HepG2 (cell line): Measurements from ENCODE around the gene DEDD2. TPM values are rescaled to one million over a fixed set of nuclear protein-coding genes. Genes with fewer than 3 reads are reported as not detected.

Source experiments
- GTF2F1 ChIP-seq: fragments of 150-350 bp; IDR thresholded peaks from 2 replicates; pipeline ENCODE4 v1.6.1; 2014; ENCODE audit warnings: low read length
- KAT7 ChIP-seq: IDR thresholded peaks from 2 replicates; pipeline ENCODE4 v1.6.1; 2018; ENCODE audit warnings: borderline replicate concordance, missing compliant biosample characterization
- NCOA2 ChIP-seq: sonication (generic); formaldehyde crosslinking; IDR thresholded peaks from 2 replicates; pipeline ENCODE4 v1.8.0; 2022; ENCODE audit warnings: inconsistent platforms
- NR2F1 ChIP-seq, 2 experiments: fragments of 450-650 bp in 1 of 2; formaldehyde crosslinking in 1 of 2; IDR thresholded peaks; 2 replicates each; pipeline versions ENCODE4 v1.5.0 to v1.6.1; 2016 to 2020; ENCODE audit warnings: mild to moderate bottlenecking in 1 of 2, missing compliant biosample characterization in 1 of 2, missing genetic modification reagents in 1 of 2, moderate library complexity in 1 of 2
- NR2F6 ChIP-seq, 2 experiments: IDR thresholded peaks; 2 replicates each; pipeline ENCODE4 v1.6.1; 2016; ENCODE audit warnings: antibody characterized with exemption in 1 of 2, mild to moderate bottlenecking in 1 of 2
- ZNF468 ChIP-seq: sonication (generic); formaldehyde crosslinking; IDR thresholded peaks from 2 replicates; pipeline ENCODE4 v1.8.0; 2022; ENCODE audit warnings: mild to moderate bottlenecking, moderate library complexity, missing genetic modification reagents
- ZNF747 ChIP-seq: sonication (generic); formaldehyde crosslinking; IDR thresholded peaks from 2 replicates; pipeline ENCODE4 v1.8.1; 2023; ENCODE audit warnings: missing genetic modification reagents, mild to moderate bottlenecking, borderline replicate concordance
- polyA plus RNA-seq, 8 experiments: library from polyadenylated mRNA; depleted of rRNA in 3 of 8; stranded (reverse) in 7 of 8; unstranded in 1 of 8; fragments of >200 nt; fragmentation: Illumina TruSeq in 4 of 8; extraction: Trizol in 4 of 8; gene quantifications; 2 replicates each; pipeline versions ENCODE4 v1.2.1 to v1.2.3, GENCODE V29; 2011 to 2016; ENCODE audit warnings: low read depth in 4 of 8, missing spikeins in 1 of 8, mixed read lengths in 1 of 8; ENCODE audit not compliant: insufficient read depth in 1 of 8
- total RNA-seq, 5 experiments: library from RNA; depleted of rRNA; stranded (reverse); fragments of >200 nt; fragmentation: Illumina TruSeq; extraction: Trizol; gene quantifications; 2 replicates each; pipeline ENCODE4 v1.2.3, GENCODE V29; 2016; ENCODE audit warnings: low read depth in 1 of 5
- TF ChIP-seq, protein P1 (sequence below): sonication (generic); formaldehyde crosslinking; IDR thresholded peaks from 2 replicates; pipeline ENCODE4 v1.5.0; 2020; ENCODE audit warnings: missing genetic modification reagents, mild to moderate bottlenecking, borderline replicate concordance
- TF ChIP-seq, protein P2 (sequence below): sonication (generic); formaldehyde crosslinking; IDR thresholded peaks from 2 replicates; pipeline ENCODE4 v1.4.0; 2020; ENCODE audit warnings: missing genetic modification reagents, borderline replicate concordance
- TF ChIP-seq, protein P3 (sequence below): sonication (generic); formaldehyde crosslinking; IDR thresholded peaks from 2 replicates; pipeline ENCODE4 v1.8.0; 2022; ENCODE audit warnings: missing genetic modification reagents, mild to moderate bottlenecking, moderate library complexity, borderline replicate concordance
- TF ChIP-seq, protein P4 (sequence below): sonication (generic); formaldehyde crosslinking; IDR thresholded peaks from 2 replicates; pipeline ENCODE4; 2020; ENCODE audit warnings: missing genetic modification reagents, mild to moderate bottlenecking, borderline replicate concordance
- TF ChIP-seq, protein P5 (sequence below): sonication (generic); formaldehyde crosslinking; IDR thresholded peaks from 2 replicates; pipeline ENCODE4 v1.5.0; 2020; ENCODE audit warnings: missing genetic modification reagents, mild to moderate bottlenecking, borderline replicate concordance

The DEDD2 gene
- total and polyA plus RNA-seq, 2 of the 13 experiments (the other 11 are each of a cell fraction or from before 2014, with no cell fraction given): 19.2 to 24.7 TPM

DNA sequence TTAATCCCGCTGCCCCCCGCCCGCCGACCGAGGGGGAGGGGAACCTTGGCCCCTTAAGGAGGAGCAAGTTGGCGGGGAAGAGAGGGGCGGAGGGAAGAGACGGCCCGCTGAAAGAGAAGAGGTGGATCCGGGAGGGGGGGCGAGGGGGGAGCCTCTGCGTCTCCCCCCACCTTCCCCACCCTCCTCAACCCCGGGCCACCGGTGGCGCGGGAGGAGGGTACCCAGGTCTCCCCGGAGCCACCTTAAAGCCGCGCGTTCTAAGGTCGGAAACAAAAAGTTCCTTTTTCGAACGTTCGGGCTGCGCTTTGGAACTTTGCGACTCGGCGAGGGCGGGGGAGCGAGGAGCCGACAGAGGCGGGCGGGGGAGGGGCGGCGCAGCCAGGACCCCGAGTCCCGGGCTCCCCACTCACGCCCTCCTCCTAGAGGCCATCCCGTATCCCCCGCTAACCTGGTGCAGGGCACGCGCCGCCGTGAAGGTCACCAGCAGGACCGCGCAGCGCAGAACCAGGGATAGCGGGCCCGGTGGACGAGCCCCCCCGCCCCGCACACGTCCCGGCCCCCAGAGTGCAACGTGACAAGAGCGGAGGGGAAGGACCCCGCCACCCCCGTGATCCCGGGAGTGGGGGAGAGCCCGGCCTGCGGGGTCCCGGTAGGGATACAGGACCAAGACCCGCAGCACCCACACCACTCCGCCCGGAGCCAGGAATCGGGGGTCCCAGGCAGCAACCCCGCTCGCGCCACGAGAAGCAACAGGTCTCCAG is 36.8 kb upstream of the DEDD2 start (continued):
- TF ChIP-seq, protein P1, sequence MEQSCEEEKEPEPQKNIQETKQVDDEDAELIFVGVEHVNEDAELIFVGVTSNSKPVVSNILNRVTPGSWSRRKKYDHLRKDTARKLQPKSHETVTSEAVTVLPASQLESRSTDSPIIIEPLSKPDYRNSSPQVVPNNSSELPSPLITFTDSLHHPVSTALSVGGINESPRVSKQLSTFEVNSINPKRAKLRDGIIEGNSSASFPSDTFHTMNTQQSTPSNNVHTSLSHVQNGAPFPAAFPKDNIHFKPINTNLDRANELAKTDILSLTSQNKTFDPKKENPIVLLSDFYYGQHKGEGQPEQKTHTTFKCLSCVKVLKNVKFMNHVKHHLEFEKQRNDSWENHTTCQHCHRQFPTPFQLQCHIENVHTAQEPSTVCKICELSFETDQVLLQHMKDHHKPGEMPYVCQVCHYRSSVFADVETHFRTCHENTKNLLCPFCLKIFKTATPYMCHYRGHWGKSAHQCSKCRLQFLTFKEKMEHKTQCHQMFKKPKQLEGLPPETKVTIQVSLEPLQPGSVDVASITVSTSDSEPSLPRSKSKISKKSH (CRISPR knock-in tag): no peak
- TF ChIP-seq, protein P2, sequence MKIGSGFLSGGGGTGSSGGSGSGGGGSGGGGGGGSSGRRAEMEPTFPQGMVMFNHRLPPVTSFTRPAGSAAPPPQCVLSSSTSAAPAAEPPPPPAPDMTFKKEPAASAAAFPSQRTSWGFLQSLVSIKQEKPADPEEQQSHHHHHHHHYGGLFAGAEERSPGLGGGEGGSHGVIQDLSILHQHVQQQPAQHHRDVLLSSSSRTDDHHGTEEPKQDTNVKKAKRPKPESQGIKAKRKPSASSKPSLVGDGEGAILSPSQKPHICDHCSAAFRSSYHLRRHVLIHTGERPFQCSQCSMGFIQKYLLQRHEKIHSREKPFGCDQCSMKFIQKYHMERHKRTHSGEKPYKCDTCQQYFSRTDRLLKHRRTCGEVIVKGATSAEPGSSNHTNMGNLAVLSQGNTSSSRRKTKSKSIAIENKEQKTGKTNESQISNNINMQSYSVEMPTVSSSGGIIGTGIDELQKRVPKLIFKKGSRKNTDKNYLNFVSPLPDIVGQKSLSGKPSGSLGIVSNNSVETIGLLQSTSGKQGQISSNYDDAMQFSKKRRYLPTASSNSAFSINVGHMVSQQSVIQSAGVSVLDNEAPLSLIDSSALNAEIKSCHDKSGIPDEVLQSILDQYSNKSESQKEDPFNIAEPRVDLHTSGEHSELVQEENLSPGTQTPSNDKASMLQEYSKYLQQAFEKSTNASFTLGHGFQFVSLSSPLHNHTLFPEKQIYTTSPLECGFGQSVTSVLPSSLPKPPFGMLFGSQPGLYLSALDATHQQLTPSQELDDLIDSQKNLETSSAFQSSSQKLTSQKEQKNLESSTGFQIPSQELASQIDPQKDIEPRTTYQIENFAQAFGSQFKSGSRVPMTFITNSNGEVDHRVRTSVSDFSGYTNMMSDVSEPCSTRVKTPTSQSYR (CRISPR knock-in tag): peak; percentile 92
- TF ChIP-seq KAT7 (CRISPR knock-in tag) (peak; percentile 11; the same call in 1 of the 2 replicates), NR2F6 (IDR thresholded peaks at IDR 0.05) (no peak), NR2F6 (CRISPR knock-in tag; IDR thresholded peaks at IDR 0.05) (0 out of 2 replicates have a peak, but pooled peaks have one; percentile 15), NR2F1 (CRISPR knock-in tag; IDR thresholded peaks at IDR 0.05) (no peak), GTF2F1 (no peak), NCOA2 (no peak), ZNF747 (CRISPR knock-in tag) (no peak), ZNF468 (no peak)
- TF ChIP-seq, protein P3, sequence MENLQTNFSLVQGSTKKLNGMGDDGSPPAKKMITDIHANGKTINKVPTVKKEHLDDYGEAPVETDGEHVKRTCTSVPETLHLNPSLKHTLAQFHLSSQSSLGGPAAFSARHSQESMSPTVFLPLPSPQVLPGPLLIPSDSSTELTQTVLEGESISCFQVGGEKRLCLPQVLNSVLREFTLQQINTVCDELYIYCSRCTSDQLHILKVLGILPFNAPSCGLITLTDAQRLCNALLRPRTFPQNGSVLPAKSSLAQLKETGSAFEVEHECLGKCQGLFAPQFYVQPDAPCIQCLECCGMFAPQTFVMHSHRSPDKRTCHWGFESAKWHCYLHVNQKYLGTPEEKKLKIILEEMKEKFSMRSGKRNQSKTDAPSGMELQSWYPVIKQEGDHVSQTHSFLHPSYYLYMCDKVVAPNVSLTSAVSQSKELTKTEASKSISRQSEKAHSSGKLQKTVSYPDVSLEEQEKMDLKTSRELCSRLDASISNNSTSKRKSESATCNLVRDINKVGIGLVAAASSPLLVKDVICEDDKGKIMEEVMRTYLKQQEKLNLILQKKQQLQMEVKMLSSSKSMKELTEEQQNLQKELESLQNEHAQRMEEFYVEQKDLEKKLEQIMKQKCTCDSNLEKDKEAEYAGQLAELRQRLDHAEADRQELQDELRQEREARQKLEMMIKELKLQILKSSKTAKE (CRISPR knock-in tag): peak; percentile 53; the same call in 1 of the 2 replicates
- TF ChIP-seq, protein P4, sequence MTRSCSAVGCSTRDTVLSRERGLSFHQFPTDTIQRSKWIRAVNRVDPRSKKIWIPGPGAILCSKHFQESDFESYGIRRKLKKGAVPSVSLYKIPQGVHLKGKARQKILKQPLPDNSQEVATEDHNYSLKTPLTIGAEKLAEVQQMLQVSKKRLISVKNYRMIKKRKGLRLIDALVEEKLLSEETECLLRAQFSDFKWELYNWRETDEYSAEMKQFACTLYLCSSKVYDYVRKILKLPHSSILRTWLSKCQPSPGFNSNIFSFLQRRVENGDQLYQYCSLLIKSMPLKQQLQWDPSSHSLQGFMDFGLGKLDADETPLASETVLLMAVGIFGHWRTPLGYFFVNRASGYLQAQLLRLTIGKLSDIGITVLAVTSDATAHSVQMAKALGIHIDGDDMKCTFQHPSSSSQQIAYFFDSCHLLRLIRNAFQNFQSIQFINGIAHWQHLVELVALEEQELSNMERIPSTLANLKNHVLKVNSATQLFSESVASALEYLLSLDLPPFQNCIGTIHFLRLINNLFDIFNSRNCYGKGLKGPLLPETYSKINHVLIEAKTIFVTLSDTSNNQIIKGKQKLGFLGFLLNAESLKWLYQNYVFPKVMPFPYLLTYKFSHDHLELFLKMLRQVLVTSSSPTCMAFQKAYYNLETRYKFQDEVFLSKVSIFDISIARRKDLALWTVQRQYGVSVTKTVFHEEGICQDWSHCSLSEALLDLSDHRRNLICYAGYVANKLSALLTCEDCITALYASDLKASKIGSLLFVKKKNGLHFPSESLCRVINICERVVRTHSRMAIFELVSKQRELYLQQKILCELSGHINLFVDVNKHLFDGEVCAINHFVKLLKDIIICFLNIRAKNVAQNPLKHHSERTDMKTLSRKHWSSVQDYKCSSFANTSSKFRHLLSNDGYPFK (CRISPR knock-in tag): 0 out of 2 replicates have a peak, but pooled peaks have one; percentile 13
- TF ChIP-seq, protein P5, sequence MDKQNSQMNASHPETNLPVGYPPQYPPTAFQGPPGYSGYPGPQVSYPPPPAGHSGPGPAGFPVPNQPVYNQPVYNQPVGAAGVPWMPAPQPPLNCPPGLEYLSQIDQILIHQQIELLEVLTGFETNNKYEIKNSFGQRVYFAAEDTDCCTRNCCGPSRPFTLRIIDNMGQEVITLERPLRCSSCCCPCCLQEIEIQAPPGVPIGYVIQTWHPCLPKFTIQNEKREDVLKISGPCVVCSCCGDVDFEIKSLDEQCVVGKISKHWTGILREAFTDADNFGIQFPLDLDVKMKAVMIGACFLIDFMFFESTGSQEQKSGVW (CRISPR knock-in tag): no peak
